Endothelial cell of umbilical vein (primary cell): Measurements from ENCODE around the gene OSBPL5. TPM values are rescaled to one million over a fixed set of nuclear protein-coding genes. Genes with fewer than 3 reads are reported as not detected.

Source experiments
- BruUV-seq: library from RNA; stranded (reverse); fragments of 400-500 nt; replicated peaks from 2 replicates; lab custom pipeline; 2021; lab: Mats Ljungman, UMichigan
- CTCF ChIA-PET: fragments of 300-600, 350-600 bp; sonication (Branson Sonifier 250); formaldehyde crosslinking; loops from one replicate; lab custom pipeline; 2021; ENCODE audit warnings: antibody characterized with exemption, inconsistent platforms; lab: Charles Lee
- POLR2A ChIA-PET: fragments of 300-600, 350-600 bp; sonication (Branson Sonifier 250); formaldehyde crosslinking; loops from one replicate; lab custom pipeline; 2021; ENCODE audit warnings: antibody characterized with exemption, inconsistent platforms; lab: Charles Lee
- DNase-seq: peaks from one replicate; pipeline ENCODE4 v3.0.0-alpha.2; 2011; ENCODE audit warnings: low read depth, low spot score
- FAIRE-seq: peaks from 2 replicates; lab custom pipeline; 2011; peaks lifted over from hg19 to GRCh38; lab: Jason Lieb, UNC
- H2AFZ ChIP-seq: 2 replicates; pipeline ENCODE4 v1.6.0; 2012; ENCODE audit warnings: low read depth, low read length, control low read depth, inconsistent platforms
- H3K27ac ChIP-seq: 2 replicates; pipeline ENCODE4 v1.5.1; 2011; ENCODE audit warnings: low read depth, mild to moderate bottlenecking, control low read depth, low read length, moderate library complexity; ENCODE audit not compliant: insufficient read depth
- H3K27me3 ChIP-seq, 2 experiments: 2 replicates each; pipeline versions ENCODE4 v1.6.0 to v1.6.1; 2011; ENCODE audit warnings: low read length in 2 of 2, mixed read lengths in 1 of 2; ENCODE audit not compliant: control insufficient read depth in 2 of 2, insufficient read depth in 2 of 2
- H3K36me3 ChIP-seq, 2 experiments: 2 replicates in 1 of 2; 3 replicates in 1 of 2; pipeline ENCODE4 v1.5.1; 2011; ENCODE audit warnings: low read length in 2 of 2, mild to moderate bottlenecking in 1 of 2, moderate library complexity in 1 of 2; ENCODE audit not compliant: control insufficient read depth in 2 of 2, insufficient read depth in 2 of 2; ENCODE audit errors: extremely low read depth in 1 of 2
- H3K4me1 ChIP-seq: 3 replicates; pipeline ENCODE4 v1.5.1; 2011; ENCODE audit warnings: mild to moderate bottlenecking, low read length; ENCODE audit not compliant: control insufficient read depth, insufficient read depth; ENCODE audit errors: extremely low read depth
- H3K4me2 ChIP-seq: 2 replicates; pipeline ENCODE4 v1.6.1; 2011; ENCODE audit warnings: low read length, control low read depth, mixed read lengths; ENCODE audit not compliant: insufficient read depth
- H3K4me3 ChIP-seq, 3 experiments: fragments of 200-600 bp in 1 of 3; sonication (generic), shearing (Covaris generic) in 1 of 3; replicated peaks in 1 of 3; 2 replicates each; pipeline ENCODE4 v1.5.1; 2011 to 2016; ENCODE audit warnings: control low read depth in 3 of 3, low read length in 3 of 3, mild to moderate bottlenecking in 2 of 3, inconsistent platforms in 1 of 3, low read depth in 1 of 3, moderate library complexity in 1 of 3; ENCODE audit not compliant: insufficient read depth in 1 of 3
- H3K79me2 ChIP-seq: 2 replicates; pipeline ENCODE4 v1.6.0; 2012; ENCODE audit warnings: low read length, inconsistent platforms; ENCODE audit not compliant: control insufficient read depth, insufficient read depth
- H3K9ac ChIP-seq: replicated peaks from 2 replicates; pipeline ENCODE3; 2011; ENCODE audit warnings: low read length, control low read depth; ENCODE audit not compliant: insufficient read depth; ENCODE audit errors: extremely low read depth
- H3K9me1 ChIP-seq: replicated peaks from 3 replicates; pipeline ENCODE4 v1.6.0; 2011; ENCODE audit warnings: mild to moderate bottlenecking, low read length; ENCODE audit not compliant: control insufficient read depth, insufficient read depth; ENCODE audit errors: extremely low read depth
- H3K9me3 ChIP-seq: replicated peaks from 2 replicates; pipeline ENCODE4 v1.5.1; 2012; ENCODE audit warnings: low read length, inconsistent platforms; ENCODE audit not compliant: control insufficient read depth, insufficient read depth
- H4K20me1 ChIP-seq: replicated peaks from 2 replicates; pipeline ENCODE3; 2011; ENCODE audit warnings: mild to moderate bottlenecking, low read length; ENCODE audit not compliant: control insufficient read depth, insufficient read depth; ENCODE audit errors: extremely low read depth
- EZH2 ChIP-seq: IDR thresholded peaks from 2 replicates; pipeline ENCODE4 v1.6.1; 2012; ENCODE audit warnings: borderline replicate concordance, low read depth, mild to moderate bottlenecking, moderate library complexity, low read length, inconsistent platforms; ENCODE audit not compliant: severe bottlenecking
- FOS ChIP-seq: IDR thresholded peaks from 2 replicates; pipeline ENCODE4 v1.6.1; 2011; ENCODE audit warnings: mild to moderate bottlenecking, low read length, moderate library complexity, borderline replicate concordance; ENCODE audit not compliant: insufficient read depth
- GATA2 ChIP-seq: IDR thresholded peaks from 2 replicates; pipeline ENCODE4 v1.7.0; 2011; ENCODE audit warnings: low read depth, mild to moderate bottlenecking, moderate library complexity, mixed read lengths, low read length; ENCODE audit not compliant: insufficient read length, insufficient read depth
- JUN ChIP-seq: IDR thresholded peaks from 2 replicates; pipeline ENCODE4 v1.6.1; 2011; ENCODE audit warnings: borderline replicate concordance, low read depth; ENCODE audit not compliant: insufficient read length, insufficient read depth
- MYC ChIP-seq: IDR thresholded peaks from one replicate; pipeline ENCODE4 v1.6.1; 2011; ENCODE audit warnings: mild to moderate bottlenecking, low read depth, low read length
- POLR2A ChIP-seq: IDR thresholded peaks from 2 replicates; pipeline ENCODE4 v1.6.1; 2012; ENCODE audit warnings: low read depth, mild to moderate bottlenecking, control low read depth, low read length
- POLR2AphosphoS5 ChIP-seq: IDR thresholded peaks from 2 replicates; pipeline ENCODE4 v1.6.1; 2012; ENCODE audit warnings: low read depth, mild to moderate bottlenecking, control low read depth, low read length, moderate library complexity; ENCODE audit not compliant: insufficient read depth
- dilution Hi-C: fragments of 300-500 bp; cut with MboI; formaldehyde crosslinking; loops from one replicate; pipeline ENCODE4 v1.15.0; 2019; ENCODE audit warnings: low sequenced_read_pairs; ENCODE audit not compliant: extremely low pct_ligation_motif_present
- intact Hi-C: fragments of 100-400 bp; cut with micrococcal nuclease; formaldehyde crosslinking; loops from one replicate; pipeline ENCODE4 v1.10.0; 2022
- polyA plus RNA-seq, 4 experiments: library from polyadenylated mRNA; depleted of rRNA in 3 of 4; stranded (reverse) in 3 of 4; unstranded in 1 of 4; fragments of >200 nt; gene quantifications; 2 replicates each; pipeline versions ENCODE4 v1.2.1 to v1.2.3, GENCODE V29; 2011 to 2012; ENCODE audit warnings: missing spikeins in 1 of 4
- total RNA-seq: library from RNA; stranded (reverse); gene quantifications from 2 replicates; pipeline ENCODE4 v1.2.3, GENCODE V29; 2021
- TF ChIP-seq, protein P1 (sequence below), 2 donors: IDR thresholded peaks; 1 replicate in 1 of 2; 2 replicates in 1 of 2; pipeline ENCODE4 v1.5.1; 2011; ENCODE audit warnings: low read length in 2 of 2, mild to moderate bottlenecking in 2 of 2, moderate library complexity in 2 of 2, control low read depth in 1 of 2, inconsistent platforms in 1 of 2, low read depth in 1 of 2; ENCODE audit not compliant: insufficient read depth in 1 of 2; ENCODE audit errors: extremely low read depth in 1 of 2
- TF ChIP-seq, protein P2 (sequence below): IDR thresholded peaks from 2 replicates; pipeline ENCODE4 v1.6.1; 2011; ENCODE audit not compliant: insufficient read depth, insufficient read length

Gene OSBPL5
- total and polyA plus RNA-seq, 2 donors (not counting 3 experiments of a cell fraction or from before 2014, with no cell fraction given): 8.7 to 37.7 TPM

DNA sequence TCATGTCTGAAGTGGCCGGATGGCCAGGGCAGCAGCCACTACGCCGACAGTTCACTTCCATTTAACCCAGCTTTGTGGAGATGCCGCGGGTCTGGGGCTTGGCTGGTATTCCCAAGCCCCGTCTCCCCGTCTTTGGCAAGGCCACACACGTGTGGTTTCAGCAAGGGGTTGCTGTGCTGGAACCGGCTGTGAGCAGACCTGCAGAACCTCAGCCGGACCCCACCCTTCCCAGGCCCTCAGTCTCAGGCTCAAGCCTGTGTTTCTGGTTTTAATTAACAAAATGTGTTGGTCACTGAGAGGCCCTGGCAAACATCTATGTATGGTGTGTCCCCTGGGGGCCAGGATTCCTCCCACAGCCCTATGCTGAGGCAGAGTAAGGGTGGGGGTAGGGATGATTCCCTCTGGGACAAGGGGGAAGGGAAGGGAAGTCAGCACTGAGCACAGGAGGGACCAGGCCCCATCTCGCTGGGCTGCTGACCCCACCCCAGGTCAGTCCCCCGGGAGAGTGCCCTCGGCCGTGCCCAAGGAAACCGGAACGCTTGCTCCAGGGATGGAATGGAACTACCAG, 9.3 kb downstream of the OSBPL5 start:
- no peak for FAIRE-seq
- intact Hi-C loops (no loop called here), dilution Hi-C loops (no loop called here)
- no peak for TF ChIP-seq POLR2AphosphoS5
- TF ChIP-seq FOS: no peak
- TF ChIP-seq, protein P1, sequence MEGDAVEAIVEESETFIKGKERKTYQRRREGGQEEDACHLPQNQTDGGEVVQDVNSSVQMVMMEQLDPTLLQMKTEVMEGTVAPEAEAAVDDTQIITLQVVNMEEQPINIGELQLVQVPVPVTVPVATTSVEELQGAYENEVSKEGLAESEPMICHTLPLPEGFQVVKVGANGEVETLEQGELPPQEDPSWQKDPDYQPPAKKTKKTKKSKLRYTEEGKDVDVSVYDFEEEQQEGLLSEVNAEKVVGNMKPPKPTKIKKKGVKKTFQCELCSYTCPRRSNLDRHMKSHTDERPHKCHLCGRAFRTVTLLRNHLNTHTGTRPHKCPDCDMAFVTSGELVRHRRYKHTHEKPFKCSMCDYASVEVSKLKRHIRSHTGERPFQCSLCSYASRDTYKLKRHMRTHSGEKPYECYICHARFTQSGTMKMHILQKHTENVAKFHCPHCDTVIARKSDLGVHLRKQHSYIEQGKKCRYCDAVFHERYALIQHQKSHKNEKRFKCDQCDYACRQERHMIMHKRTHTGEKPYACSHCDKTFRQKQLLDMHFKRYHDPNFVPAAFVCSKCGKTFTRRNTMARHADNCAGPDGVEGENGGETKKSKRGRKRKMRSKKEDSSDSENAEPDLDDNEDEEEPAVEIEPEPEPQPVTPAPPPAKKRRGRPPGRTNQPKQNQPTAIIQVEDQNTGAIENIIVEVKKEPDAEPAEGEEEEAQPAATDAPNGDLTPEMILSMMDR (IDR thresholded peaks at IDR 0.05; ENCODE audit: extremely low read depth in 1 of 2, insufficient read depth in 1 of 2, low read depth in 1 of 2, low read length in 2 of 2): no peak
- no peak for TF ChIP-seq JUN
- TF ChIP-seq EZH2: no peak
- no peak for TF ChIP-seq GATA2
- TF ChIP-seq MYC: no peak
- TF ChIP-seq POLR2A: no peak
- TF ChIP-seq, protein P2, sequence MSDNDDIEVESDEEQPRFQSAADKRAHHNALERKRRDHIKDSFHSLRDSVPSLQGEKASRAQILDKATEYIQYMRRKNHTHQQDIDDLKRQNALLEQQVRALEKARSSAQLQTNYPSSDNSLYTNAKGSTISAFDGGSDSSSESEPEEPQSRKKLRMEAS: no peak
- Histone ChIP-seq H3K27me3 (no peaks in the 10 kb centered on the region), H3K36me3 (no peaks in the 10 kb centered on the region), H3K9me1 (no peaks in the 10 kb centered on the region), H3K79me2 (peaks cover 40% of the 10 kb centered on the region), H2AFZ (no peak overlapping the region), H3K4me2 (no peak overlapping the region), H3K9ac (no peak overlapping the region), H3K4me1 (peaks cover 2% of the 10 kb centered on the region), H3K4me3 (no peak overlapping the region), H3K27ac (no peak overlapping the region), H3K9me3 (no peaks in the 10 kb centered on the region), H4K20me1 (no peaks in the 10 kb centered on the region)
- ChIA-PET CTCF (interaction anchor here (1.0 kb wide), 1 partner anchor 39 kb away, joined by 3 read pairs; no protein-coding TSS in a partner anchor), POLR2A (no interaction called here)
- DNase-seq: no peak
- BruUV-seq: no TSS peak
